Jurkat, Clone E6-1 (cell line): Measurements from ENCODE around the gene TAF4.
"Not testable (repeated sequence)": the region's sequence is repeated elsewhere in the genome, so short reads cannot be mapped to it uniquely, and the experiment has no call there.

Experiments
- DNase-seq: peaks from one replicate; pipeline ENCODE4 v3.0.0-alpha.2; 2011; ENCODE audit warnings: low read depth, low spot score
- H3K4me3 ChIP-seq: 2 replicates; pipeline ENCODE4 v1.5.1; 2011; ENCODE audit warnings: mild to moderate bottlenecking, low read length, control low read depth, moderate library complexity

The TAF4 gene

DNA sequence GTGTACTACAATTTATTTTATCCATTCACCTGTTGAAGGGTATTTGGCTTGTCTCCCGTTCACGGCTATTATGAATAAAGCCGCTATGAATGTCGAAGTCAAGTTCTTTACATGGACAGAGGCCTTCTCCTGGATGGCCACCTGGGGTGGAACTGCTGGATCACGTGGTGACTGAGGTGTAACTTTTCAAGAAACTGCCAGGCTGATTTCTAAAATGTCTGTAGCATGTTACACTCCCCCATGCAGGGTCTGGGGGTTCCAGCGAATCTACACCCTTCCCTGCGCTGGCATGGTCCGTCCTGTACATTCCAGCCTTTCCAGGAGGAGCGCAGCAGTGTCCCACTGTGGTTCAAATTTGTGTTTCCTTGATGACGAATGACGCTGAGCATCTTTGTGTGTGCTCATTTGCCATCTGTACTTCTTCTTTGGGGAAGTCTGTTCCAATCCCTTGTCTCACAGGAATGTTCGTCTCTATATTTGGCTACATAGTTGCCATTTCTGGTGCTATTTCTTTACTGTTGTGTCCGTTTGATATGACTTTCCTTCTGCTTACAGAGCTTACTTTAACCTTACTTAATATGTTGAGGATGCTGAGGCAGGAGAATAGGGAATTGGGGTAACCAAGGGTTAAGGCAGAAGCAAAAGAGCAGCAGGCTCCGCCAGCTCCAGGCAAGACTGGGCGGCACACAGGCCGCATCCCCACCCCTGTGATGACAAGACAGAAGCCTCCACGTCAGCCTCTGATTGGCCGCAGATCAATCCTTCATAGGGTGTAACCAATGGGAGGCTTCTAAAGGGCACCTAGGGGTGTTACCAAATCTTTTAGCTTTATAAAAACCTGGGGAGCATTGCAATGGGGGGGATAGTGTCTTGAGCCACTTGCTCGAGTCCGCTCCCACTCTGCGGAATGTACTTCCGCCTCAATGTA lies 106.6 kb downstream of the TAF4 start:
- no peak for DNase-seq
- no peak overlapping the region for H3K4me3 ChIP-seq

DNA sequence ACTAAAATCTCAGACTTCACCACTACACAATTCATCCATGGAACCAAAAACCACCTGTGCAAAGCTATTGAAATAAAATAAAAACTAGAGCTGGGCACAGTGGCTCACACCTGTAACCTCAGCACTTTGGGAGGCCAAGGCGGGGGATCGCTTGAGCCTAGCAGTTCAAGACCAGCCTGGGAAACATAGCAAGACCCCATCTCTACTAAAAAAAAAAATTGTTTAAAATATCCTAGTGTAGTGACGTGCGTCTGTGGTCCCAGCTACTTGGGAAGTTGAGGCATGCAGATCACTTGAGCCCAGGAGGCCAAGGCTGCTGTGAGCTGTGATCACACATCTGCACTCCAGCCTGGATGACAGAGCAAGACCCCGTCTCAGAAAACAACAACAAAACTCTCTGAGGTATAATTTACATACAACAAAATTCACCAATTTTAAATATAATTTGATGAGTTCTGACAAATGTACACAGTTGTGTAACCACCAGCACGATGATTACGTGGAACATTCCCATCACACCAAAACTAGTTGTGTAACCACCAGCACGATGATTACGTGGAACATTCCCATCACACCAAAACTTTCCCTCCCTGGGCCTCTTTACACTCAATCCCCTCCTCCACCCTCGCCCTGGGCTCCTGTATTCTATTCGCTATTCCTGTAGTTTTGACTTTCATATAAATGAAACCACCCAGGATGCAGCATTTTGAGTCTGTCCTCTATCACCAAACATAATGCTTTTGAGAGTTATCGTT lies 107.5 kb downstream of the TAF4 start:
- H3K4me3 ChIP-seq: no peak overlapping the region
- no peak for DNase-seq

DNA sequence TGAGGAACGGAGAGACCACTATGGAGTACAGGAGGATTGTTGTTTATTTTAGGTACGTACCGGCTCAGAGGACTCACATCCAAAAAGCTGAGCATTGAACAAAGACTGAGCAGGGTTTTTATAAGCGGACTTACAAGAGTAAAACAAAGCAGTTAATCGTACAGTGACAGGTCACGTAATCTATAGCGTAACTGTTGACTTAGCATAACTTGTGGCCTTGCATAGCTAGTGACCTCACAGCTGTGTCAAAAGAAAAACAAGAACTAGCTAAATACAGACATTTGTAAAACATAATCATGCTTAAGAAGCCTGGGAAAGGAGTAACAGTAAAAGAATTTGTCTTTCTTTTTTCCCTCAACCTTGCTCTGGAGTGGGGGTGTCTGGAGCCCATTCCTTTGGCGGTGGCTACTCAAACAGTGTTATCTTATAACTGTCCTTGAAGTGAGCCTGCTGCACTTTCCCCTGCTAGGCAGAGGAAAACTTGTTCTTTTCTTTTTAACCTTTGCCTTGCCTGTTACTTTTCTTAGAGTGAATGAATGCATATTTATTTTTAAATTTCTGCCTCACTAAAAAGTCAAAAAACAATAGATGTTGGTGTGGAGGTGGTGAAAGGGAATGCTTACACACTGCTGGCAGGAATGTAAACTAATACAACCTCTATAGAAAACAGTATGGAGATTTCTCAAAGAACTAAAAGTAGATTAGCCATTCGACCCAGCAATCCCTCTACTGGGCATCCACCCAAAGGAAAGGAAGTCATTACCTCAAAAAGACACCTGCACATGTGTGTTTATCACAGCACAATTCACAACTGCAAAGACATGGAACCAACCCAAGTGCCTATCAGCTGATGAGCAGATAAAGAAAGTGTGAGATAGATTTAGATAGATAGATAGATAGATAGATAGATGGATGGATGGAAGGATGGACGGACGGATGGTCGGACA lies 109.0 kb downstream of the TAF4 start:
- H3K4me3 ChIP-seq: no peak overlapping the region
- DNase-seq: no peak

DNA sequence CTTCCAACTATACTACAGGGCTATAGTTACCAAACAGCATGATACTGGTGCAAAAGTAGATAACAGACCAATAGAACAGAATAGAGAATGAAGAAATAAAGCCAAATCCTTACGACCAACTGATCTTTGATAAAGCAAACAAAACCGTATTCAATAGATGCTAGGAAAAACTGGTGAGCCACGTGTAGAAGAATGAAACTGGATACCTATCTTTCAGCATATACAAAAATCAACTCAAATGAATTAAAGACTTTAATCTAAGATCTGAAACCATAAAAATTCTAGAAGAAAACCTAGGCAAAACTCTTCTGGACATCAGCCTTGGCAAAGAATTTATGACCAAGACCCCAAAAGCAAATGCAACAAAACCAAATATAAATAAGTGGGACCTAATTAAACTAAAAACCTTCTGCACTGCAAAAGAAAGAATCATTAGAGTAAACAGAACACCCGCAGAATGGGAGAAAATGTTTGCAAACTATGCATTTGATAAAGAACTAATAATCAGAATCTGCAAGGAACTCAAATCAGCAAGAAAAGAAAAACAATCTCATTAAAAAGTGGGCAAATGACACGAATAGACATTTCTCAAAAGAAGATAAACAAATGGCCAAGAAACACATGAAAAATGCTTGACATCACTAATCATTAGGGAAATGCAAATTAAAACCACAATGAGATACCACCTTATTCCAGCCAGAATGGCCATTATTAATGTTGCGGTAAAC lies 109.8 kb downstream of the TAF4 start:
- DNase-seq: no peak
- H3K4me3 ChIP-seq: no peak overlapping the region

DNA sequence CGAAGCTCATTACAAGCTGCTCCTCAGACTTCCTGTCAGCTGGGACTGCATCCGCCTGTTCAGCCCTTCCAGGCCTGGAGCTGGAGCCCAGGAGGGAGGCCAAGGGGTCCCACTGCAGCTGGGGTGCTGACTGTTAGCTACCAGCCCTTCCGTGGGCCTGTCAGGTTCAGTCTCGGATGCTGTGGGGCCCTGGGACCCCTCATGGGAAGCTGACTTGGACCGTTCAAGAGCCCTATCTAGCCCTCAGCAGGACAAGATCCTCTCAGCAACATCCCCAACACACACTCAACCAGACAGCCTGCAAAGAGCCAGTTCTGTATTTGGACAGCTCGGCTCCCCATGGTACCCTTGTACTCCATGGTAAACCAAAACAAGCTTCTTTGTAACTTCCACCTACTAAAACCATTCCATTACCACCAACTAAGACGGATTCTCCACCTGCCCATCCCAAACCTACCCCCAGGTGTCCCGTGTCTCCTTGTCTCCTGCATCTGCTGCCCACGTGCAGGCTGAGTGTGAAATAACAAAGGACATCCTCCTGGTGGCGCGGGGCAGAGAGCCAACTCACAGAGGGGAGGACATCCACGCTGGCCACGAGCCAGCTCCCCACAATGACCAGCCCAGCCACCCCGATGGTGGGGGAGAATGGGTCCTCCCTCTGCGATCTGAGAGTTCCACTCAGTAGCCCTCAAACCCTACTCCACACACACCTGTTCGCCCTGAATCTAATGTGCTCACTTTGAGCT lies 111.2 kb downstream of the TAF4 start:
- H3K4me3 ChIP-seq: no peak overlapping the region
- no peak for DNase-seq

DNA sequence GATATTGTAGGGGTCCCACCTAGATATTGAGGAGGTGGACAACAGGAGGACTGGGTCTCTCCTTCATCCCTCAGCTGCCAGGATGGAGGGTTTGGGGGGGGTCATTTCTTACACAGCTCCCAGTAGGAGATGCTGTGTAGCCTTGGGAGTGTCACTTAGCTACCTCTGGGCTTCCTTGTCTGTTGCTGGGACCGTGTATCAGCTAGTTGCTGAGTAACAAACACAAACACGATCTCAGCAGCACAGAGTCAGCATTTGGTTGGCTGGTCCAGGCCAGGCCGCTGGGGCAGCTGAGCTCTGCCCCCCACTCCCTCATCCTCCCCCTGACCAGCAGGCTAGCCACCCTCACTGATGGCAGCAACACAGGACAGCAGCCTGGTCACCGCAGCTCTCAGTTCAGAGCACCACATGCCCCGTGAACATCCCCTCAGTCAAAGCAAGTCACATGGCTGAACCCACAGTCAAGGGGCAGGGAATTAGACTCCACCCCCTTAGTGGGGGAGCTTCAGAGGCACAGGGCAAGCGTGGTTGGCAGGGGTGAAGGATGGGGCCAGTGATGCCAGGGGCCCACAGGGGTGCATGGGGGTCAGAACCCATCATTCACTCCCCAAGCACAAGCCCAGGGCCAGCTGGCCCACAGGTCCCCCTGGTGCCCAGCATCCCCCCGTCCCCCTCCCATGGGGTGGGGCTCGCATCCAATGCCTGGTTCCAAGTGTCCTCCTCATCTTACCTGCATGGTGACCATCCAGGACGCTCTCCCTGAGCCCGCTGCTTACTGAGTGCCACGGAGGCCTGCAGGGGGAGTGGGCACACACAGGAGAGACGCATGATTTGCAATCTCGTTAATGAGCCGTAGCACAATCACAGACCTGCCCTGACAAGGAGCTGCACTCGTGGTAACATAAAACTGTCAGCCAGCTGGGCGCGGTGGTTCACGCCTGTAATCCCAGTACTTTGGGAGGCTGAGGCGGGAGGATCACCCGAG lies 112.4 kb downstream of the TAF4 start:
- no peak for DNase-seq
- no peak overlapping the region for H3K4me3 ChIP-seq

DNA sequence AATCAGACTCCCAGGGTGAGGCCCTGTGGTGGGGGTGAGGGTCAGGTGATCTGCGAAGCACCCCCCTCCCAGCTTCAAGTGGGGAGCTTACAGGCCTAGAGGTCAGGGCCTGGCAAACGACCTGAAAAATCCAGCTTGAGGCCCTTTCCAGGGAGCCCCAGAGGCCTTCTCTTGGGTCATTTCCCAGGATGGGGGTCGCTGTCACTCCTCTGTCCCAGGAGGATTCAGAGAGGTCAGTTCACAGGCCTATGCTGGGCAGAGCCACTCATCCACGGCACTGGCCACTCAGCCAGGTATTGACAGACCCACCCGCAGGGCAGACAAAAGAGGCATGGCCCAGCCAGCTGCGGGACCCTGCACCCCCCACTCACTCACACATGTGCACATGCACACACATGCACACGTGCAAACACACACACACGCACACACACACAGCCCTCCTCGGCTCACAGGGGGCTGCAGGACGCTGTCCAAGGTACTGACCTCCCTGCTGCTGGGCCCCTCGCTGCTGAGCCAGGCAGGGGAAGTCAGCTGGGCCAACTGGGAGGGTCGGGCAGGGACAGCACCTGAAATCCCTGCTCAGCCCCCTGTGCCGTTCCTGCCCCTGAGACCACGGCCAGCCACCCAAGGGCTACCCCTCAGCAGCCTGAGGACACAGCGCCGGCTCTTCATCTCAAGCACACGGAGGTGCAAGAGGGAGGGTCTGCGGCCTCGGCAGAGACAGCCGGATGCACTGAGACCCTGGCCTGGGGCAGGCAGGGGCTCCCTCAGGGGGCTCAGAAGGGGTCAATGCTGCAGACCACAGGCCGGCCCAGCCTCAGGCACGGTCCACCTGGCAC lies 113.8 kb downstream of the TAF4 start:
- no peak for DNase-seq
- no peak overlapping the region for H3K4me3 ChIP-seq

DNA sequence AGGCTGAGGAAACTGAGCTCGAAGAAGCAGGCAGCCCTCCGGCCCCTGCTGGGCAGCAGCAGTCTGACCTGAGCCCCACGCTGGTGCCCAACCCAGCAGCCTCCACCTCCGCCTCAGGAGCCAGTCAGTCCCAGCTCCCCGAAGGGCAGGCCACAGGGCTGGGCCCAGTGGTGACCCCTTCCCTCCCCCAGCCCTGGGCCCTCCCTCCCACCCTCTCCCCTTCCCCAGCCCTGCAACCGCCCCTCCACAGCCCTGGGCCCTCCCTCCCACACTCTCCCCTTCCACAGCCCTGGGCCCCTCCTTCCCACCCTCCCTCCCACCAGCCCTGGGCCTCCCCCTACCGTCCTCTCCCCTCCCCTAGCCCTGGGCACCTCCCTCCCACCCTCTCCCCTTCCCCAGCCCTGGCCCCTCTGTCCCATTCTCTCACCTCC lies 115.0 kb downstream of the TAF4 start:
- no peak overlapping the region for H3K4me3 ChIP-seq
- DNase-seq: no peak

DNA sequence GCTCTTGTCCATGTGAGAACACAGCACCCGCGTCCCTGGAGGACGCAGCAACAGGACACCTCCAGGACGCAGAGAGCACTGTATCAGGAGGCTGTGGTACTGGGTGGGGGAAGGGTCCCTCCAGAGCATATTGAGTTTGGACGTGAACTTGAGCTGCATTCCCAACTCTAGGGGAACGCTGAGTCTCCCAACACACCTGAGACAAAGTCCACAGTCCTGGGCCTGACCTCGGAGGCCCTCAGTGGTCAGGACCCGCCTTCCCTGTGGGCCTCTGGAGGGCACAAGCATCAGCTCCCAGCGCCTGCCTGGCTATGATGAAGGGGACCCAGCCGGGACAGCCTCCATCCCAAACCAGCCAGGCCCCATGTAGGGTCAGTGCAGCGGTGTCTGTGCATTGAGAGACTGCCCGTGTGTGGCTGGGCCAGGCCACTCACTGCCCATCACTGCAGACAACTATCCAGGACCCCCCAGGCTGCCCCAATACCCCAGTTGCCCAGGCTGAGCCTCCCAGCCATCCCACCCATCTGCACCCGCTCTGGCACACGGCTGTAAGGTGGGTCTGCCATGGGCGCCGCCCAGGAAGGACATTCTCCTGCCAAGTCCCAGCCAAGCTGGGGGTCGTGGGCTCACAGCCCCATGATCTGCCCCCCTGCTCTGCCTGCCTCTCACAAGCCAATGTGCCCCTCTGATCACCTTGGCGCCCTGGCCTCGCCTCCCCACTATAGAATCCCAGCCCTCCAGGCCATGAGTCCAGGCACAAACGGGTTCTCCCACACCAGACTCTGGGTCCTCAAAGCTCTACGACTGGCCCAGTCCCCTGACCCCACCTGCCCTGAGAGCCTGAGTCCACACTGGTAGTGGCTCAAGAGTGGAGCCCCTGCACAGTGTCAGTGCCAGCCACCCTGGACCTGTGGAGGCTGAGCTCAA lies 115.7 kb downstream of the TAF4 start:
- DNase-seq: no peak
- no peak overlapping the region for H3K4me3 ChIP-seq

DNA sequence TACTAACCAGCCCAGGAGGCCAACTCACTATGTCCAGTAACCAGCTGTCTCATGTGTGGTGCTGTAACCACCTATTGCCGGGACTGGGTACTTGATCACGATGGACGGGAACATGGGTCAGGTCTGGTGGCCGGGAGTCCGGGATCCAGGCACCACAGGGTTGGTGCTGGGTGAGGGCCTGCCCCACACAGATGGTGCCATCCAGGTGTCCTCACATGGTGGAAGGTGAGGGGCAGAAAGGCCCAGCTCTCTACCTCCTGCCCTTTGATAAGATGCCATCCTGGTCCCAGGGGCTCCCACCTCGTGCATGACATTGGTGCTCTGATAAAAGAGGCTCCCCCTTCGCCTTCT lies 116.3 kb downstream of the TAF4 start:
- H3K4me3 ChIP-seq: no peak overlapping the region
- no peak for DNase-seq

DNA sequence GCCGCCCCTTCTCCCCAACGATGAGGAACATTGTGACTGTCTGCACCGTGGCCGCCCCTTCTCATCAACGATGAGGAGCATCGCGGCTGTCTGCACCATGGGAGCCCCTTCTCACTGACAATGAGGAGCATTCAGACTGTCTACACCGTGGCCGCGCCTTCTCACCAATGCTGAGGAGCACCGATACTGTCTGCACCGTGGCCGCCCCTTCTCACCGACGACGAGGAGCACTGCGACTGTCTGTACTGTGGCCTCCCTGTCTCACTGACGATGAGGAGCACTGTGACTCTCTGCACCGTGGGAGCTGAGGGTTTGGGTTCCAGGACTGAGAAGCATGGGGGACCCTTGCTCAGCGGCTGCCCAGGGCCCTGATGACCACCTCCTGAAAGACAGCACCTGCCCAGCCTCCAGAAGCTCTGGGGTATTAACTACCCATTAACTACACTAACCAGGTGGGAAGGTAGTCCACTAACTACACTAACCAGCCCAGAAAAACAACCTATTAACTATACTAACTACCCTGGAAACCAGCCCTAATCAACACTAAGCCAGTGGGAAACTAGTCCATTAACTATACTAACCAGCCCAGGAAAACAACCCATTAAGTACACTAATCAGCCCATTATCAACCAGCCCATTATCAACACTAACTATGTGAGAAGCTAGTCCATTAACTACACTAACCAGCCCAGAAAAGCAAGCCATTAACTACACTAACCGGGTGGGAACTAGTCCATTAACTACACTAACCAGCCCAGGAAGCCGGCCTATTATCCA lies 116.9 kb downstream of the TAF4 start:
- no peak for DNase-seq
- H3K4me3 ChIP-seq: no peak overlapping the region

DNA sequence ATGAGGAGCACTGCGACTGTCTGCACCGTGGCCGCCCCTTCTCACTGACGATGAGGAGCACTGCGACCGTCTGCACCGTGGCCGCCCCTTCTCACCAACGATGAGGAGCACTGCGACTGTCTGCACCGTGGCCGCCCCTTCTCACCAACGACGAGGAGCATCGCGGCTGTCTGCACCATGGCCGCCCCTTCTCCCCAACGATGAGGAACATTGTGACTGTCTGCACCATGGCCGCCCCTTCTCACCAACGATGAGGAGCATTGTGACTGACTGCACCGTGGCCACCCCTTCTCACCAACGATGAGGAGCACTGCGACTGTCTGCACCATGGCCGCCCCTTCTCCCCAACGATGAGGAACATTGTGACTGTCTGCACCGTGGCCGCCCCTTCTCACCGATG lies 117.6 kb downstream of the TAF4 start:
- not testable (repeated sequence) for H3K4me3 ChIP-seq, DNase-seq

DNA sequence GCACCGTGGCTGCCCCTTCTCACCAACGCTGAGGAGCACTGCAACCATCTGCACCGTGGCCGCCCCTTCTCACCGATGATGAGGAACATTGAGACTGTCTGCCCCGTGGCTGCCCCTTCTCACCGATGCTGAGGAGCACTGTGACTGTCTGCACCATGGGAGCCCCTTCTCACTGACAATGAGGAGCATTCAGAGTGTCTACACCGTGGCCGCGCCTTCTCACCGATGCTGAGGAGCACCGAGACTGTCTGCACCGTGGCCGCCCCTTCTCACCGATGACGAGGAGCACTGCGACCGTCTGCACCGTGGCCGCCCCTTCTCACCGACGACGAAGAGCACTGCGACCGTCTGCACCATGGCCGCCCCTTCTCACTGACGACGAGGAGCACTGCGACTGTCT lies 120.2 kb downstream of the TAF4 start:
- not testable (repeated sequence) for H3K4me3 ChIP-seq, DNase-seq

DNA sequence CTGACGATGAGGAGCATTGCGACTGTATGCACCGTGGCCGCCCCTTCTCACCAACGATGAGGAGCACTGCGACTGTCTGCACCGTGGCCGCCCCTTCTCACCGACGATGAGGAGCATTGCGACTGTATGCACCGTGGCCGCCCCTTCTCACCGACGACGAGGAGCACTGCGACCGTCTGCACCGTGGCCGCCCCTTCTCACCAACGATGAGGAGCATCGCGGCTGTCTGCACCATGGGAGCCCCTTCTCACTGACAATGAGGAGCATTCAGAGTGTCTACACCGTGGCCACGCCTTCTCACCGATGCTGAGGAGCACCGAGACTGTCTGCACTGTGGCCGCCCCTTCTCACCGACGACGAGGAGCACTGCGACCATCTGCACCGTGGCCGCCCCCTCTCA lies 120.7 kb downstream of the TAF4 start:
- not testable (repeated sequence) for DNase-seq, H3K4me3 ChIP-seq
